Activated T-cell treated with anti-CD3 and anti-CD28 coated beads for 24 hours (primary cell): Measurements from ENCODE around the gene FBXO46.

Source experiments
- DNase-seq: peaks from one replicate; pipeline ENCODE4 v3.0.0-alpha.2; 2020; ENCODE audit warnings: low read depth

FBXO46 gene

DNA sequence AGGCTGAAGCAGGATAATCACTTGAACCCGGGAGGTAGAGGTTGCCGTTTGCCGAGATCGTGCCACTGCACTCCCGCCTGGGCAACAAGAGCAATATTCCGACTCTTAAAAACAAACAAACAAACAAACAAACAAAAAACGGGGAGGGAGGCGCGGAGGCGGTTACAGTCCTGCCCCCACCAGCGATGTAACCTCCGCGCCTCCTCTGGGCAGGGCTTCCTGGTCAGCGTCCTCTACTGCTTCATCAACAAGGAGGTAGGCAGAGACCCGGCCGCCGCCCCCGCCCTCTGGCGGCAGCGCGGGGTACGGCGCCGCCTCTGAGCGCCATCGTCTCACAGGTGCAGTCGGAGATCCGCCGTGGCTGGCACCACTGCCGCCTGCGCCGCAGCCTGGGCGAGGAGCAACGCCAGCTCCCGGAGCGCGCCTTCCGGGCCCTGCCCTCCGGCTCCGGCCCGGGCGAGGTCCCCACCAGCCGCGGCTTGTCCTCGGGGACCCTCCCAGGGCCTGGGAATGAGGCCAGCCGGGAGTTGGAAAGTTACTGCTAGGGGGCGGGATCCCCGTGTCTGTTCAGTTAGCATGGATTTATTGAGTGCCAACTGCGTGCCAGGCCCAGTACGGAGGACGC is 49.2 kb downstream of the FBXO46 start:
- DNase-seq, result peak; percentile 78

DNA sequence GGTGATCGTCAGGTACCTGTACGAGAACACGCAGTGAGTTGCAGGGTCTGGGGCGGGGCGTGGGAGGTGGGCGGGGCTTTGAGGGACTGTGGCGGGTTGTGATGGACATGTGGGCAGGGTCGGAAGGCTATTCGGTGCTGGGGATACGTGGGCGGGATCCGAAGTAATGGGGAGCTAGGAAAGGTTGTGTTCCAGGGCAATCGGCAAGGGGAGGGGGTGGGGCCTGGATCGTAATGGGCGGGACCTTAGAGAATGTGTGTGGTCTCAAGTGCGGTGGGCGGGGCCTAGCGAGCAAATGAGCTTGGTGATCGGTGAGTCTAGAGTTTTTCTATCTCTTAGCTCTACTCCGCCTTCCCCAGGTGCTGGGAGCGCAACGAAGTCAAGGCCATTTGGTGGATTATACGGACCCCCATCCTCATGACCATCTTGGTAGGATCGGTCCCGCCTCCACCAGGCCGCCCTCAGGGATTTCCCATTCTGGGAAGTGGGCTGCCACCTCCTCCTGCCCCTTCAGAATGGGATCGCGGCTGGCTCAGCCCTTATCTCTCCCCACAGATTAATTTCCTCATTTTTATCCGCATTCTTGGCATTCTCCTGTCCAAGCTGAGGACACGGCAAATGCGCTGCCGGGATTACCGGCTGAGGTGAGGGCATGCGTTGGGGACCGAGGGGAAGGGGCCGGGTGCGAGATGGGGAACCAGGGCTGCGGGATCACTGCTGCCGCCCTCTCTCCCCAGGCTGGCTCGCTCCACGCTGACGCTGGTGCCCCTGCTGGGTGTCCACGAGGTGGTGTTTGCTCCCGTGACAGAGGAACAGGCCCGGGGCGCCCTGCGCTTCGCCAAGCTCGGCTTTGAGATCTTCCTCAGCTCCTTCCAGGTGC is 53.1 kb downstream of the FBXO46 start:
- DNase-seq, result peak; percentile 80

DNA sequence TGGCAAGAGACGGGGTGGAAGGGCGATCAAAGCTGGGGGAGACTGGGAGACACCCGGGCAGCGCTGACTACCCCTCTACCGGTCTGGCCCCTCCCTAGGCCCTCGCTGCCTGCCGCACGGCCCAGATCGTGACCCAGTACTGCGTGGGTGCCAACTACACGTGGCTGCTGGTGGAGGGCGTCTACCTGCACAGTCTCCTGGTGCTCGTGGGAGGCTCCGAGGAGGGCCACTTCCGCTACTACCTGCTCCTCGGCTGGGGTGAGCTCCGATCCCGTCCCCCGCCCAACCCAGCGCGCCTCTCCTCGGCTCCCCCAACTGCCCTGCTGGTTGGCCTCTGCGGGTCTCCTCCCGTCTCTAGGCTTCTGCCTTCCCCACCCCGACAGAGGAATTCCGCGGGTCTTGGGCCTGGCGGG is 53.8 kb downstream of the FBXO46 start:
- no peak for DNase-seq

- no peak for DNase-seq
Measured at GRCh38 chr19:45674946-45675345, 55.8 kb downstream of the FBXO46 start.

DNA sequence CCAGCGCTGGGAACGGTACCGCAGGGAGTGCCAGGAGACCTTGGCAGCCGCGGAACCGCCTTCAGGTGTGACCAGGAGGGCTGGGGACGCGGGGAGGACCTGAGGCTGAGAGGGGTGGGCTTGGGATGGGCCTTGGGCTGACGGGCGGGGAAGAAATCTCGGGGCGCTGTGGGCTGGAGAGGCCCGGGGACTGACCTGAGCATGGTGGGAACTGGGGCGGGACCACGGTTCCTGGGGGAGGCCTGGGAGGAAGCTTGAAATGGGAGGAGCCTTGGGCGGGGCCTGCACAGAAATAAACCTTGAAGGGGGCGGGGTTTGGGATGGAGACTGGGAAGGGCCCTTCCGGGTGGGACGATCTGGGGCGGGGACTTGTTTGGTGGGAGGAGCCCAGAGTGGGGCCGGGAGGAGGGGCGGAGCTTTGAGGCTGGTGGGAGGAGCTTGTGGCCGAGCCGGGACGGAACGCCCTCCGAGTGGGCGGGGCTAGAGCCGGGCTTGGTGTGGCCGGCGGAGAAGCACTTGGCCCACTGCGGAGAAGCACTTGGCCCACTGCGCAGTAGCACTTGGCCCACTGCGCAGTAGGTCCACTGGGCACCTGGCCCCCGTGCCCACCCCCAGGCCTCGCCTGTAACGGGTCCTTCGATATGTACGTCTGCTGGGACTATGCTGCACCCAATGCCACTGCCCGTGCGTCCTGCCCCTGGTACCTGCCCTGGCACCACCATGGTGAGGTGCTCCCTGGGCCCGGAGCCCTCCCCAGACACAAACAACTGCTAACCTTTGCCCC is 59.8 kb downstream of the FBXO46 start:
- no peak for DNase-seq

GRCh38 chr19:45668342-45668871 is 62.3 kb downstream of the FBXO46 start:
- no peak for DNase-seq

- DNase-seq, result peak; percentile 62
Measured at GRCh38 chr19:45667620-45668341, 62.9 kb downstream of the FBXO46 start, which contains the start of gene GIPR. Gene GIPR (plus strand): TSS chr19:45668221. CDS start chr19:45669521, 1,300 bp downstream.

DNA sequence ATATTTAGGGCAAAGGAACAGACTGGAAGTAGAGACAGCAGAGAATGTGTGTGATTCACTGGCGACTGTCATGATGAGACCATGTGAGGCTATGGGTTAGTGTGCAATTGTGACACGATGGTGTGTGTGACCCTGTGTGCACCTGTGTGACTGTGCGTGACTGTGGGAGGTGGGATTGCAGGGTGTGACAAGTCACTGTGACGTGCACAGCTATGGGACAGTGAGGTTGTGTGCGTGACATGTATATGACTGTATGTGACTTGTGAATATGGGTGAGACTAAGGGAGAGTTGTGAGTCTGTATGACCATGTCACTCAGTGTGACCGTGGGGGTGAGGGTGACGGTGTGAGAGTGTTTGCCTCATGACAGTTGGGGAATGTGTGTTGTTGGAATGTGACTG is 66.1 kb downstream of the FBXO46 start:
- no peak for DNase-seq

DNA sequence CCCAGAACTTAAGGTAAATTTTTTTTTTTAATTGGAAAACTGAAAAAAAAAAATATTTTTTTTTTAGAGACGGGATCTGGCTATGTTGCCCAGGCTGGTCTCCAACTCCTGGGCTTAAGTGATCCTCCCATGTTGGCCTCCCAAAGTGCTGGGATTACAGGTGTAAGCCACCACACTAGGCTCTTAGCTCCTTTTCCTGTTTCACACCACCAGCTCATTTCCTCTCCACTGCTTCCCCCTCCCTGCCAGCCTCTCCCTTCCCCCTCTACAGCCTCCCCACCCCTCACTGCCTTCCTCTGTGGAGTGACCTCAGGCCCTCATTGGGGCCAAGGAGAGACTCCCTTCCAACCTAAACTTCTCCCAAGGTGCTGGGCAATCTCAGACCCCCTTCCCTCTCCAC is 66.9 kb downstream of the FBXO46 start:
- no peak for DNase-seq

DNA sequence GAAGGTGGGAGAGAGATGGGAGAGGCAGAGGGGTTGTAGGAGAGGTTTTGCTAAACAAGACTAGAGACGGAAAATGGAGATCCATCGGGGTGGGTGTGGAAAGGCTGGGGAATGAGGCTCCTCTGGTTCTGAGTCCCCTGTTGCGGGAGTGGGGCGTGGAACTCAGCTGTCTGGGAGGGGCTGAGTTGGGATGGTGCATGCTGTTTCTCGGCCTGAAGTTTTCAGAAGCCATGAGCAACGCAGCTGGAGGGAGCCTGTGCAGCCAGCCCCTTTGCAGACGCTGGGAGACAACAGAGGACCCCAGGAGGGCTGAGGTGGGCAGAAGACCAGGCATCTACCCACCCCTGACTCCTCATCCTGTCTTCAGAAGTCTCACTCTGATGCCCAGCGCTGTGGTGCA is 70.1 kb downstream of the FBXO46 start:
- DNase-seq, result no peak
